GM23248 (cell line): Measurements from ENCODE around the gene IPO9. TPM values are rescaled to one million over a fixed set of nuclear protein-coding genes. Genes with fewer than 3 reads are reported as not detected.

Source experiments
- DNase-seq: peaks from one replicate; pipeline ENCODE4 v3.0.0-alpha.2; 2015
- H2AFZ ChIP-seq: fragments of 200-600 bp; sonication (generic); 2 replicates; pipeline ENCODE4 v1.6.1; 2016; ENCODE audit warnings: antibody characterized with exemption
- H3F3A ChIP-seq: fragments of 200-600 bp; sonication (generic); 2 replicates; pipeline ENCODE4 v1.6.1; 2016; ENCODE audit warnings: mild to moderate bottlenecking, antibody characterized with exemption, mixed run types; ENCODE audit not compliant: insufficient read depth
- H3K27ac ChIP-seq: fragments of 200-600 bp; sonication (generic); 2 replicates; pipeline ENCODE4 v1.5.1; 2016; ENCODE audit warnings: mild to moderate bottlenecking
- H3K27me3 ChIP-seq: fragments of 200-600 bp; sonication (generic); replicated peaks from 2 replicates; pipeline ENCODE4 v1.6.1; 2016; ENCODE audit warnings: mild to moderate bottlenecking; ENCODE audit not compliant: insufficient read depth
- H3K36me3 ChIP-seq: fragments of 200-600 bp; sonication (generic); 2 replicates; pipeline ENCODE4 v1.6.1; 2016; ENCODE audit warnings: low read depth, mild to moderate bottlenecking
- H3K4me1 ChIP-seq: fragments of 200-600 bp; sonication (generic); 2 replicates; pipeline ENCODE4 v1.6.1; 2016; ENCODE audit warnings: mild to moderate bottlenecking; ENCODE audit not compliant: insufficient read depth
- H3K4me2 ChIP-seq: fragments of 200-600 bp; sonication (generic); one replicate; pipeline ENCODE4 v1.6.1; 2016; ENCODE audit warnings: mild to moderate bottlenecking; ENCODE audit not compliant: unreplicated experiment
- H3K4me3 ChIP-seq: fragments of 200-600 bp; sonication (generic); 2 replicates; pipeline ENCODE4 v1.5.1; 2016; ENCODE audit warnings: mild to moderate bottlenecking
- H3K79me2 ChIP-seq: fragments of 200-600 bp; sonication (generic); 2 replicates; pipeline ENCODE4 v1.6.1; 2016; ENCODE audit warnings: mild to moderate bottlenecking; ENCODE audit not compliant: insufficient read depth
- H3K9ac ChIP-seq: fragments of 200-600 bp; sonication (generic); 2 replicates; pipeline ENCODE4 v1.6.1; 2016; ENCODE audit warnings: mild to moderate bottlenecking
- H3K9me2 ChIP-seq: fragments of 200-600 bp; sonication (generic); 2 replicates; pipeline ENCODE4 v1.6.1; 2016; ENCODE audit warnings: mixed run types, mild to moderate bottlenecking, moderate library complexity; ENCODE audit not compliant: insufficient read depth
- H3K9me3 ChIP-seq: fragments of 200-600 bp; sonication (generic); one replicate; pipeline ENCODE4 v1.6.1; 2017; ENCODE audit warnings: low read depth
- H4K20me1 ChIP-seq: fragments of 200-600 bp; sonication (generic); 2 replicates; pipeline ENCODE4 v1.6.0; 2016; ENCODE audit not compliant: insufficient read depth
- EZH2 ChIP-seq: fragments of 200-600 bp; sonication (generic); IDR thresholded peaks from 2 replicates; pipeline ENCODE4 v1.6.1; 2018; ENCODE audit warnings: antibody characterized with exemption, mild to moderate bottlenecking; ENCODE audit not compliant: insufficient read depth, poor library complexity, severe bottlenecking
- EZH2phosphoT487 ChIP-seq: fragments of 200-600 bp; sonication (generic); IDR thresholded peaks from 2 replicates; pipeline ENCODE4 v1.6.1; 2018; ENCODE audit warnings: antibody characterized with exemption, moderate library complexity, mild to moderate bottlenecking, low read depth; ENCODE audit not compliant: insufficient read depth
- WGBS, 2 experiments: methylation state at CpG; one replicate each; pipeline ENCODE4 v1.1.6; 2015 to 2017; ENCODE audit warnings: low lambda C conversion rate in 2 of 2, low coverage in 1 of 2; ENCODE audit errors: missing lambda C conversion rate in 2 of 2; 5-methylcytosine and 5-hydroxymethylcytosine counted together
- in situ Hi-C: fragments of 300-500 bp; cut with MboI; formaldehyde crosslinking; loops from 2 replicates; pipeline ENCODE4 v1.15.0; 2020
- polyA plus RNA-seq: library from polyadenylated mRNA; unstranded; fragments of >200 nt; fragmentation: Nextera tagmentation; extraction: Ambion mirVana; gene quantifications from 2 replicates; pipeline ENCODE4 v1.2.1, GENCODE V29; 2016
- total RNA-seq: library from RNA; depleted of rRNA; stranded (reverse); fragments of >200 nt; shearing (Covaris generic); gene quantifications from 2 replicates; pipeline ENCODE4 v1.2.3, GENCODE V29; 2014; rRNA removed

Gene IPO9
- total RNA-seq (17.6 and 18.3 TPM in 2 replicates), polyA plus RNA-seq (52.4 and 53.8 TPM in 2 replicates)

- TF ChIP-seq EZH2: no peak
- no peak for TF ChIP-seq EZH2phosphoT487
- Histone ChIP-seq H3K27ac (peak within 1 kb of the TSS; percentile 93), H3K27me3 (no peaks in the 10 kb centered on the region), H4K20me1 (no peaks in the 10 kb centered on the region), H3K4me3 (peak within 1 kb of the TSS; percentile 99), H3K4me1 (peaks cover 38% of the 10 kb centered on the region), H2AFZ (peak within 1 kb of the TSS; percentile 93), H3K4me2 (peak within 1 kb of the TSS; percentile 84), H3K9me2 (no peaks in the 10 kb centered on the region), H3K36me3 (peaks cover 5% of the 10 kb centered on the region; the same call in 1 of the 2 replicates), H3F3A (peaks cover 56% of the 10 kb centered on the region), H3K9me3 (no peaks in the 10 kb centered on the region), H3K79me2 (peaks cover 58% of the 10 kb centered on the region), H3K9ac (peak within 1 kb of the TSS; percentile 99)
- in situ Hi-C loops: no loop called here
- DNase-seq: peak; percentile 95
- 2% methylated on average over 23 to 58 of the region's 58 CpGs for WGBS, 2 experiments
Observed at GRCh38 chr1:201828820-201829774, at the start of gene IPO9. Gene IPO9 (plus strand): TSS chr1:201829157. CDS start chr1:201829210, 53 bp downstream.

DNA sequence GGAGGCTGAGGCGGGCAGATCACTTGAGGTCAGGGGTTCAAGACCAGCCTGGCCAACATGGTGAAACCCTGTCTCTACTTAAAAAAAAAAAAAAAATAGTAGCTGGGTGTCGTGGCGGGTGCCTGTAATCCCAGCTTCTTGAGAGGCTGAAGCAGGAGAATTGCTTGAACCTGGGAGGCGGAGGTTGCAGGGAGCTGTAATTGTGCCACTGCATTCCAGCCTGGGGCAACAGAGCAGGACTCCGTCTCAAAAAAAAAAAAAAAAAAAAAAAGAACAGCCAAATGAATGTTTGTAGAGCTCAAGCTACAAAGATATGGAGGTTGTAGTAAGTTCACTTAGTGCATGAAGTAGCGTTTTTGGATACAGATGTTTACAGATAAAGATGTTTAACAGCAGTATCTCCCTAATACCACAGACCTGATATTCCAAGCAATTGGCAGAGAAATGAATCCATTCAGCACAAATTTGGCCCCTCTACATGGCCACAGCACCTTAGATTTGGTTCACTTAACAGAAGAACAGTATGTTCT is 49.5 kb upstream of the IPO9 start:
- WGBS, 2 experiments: 53 to 69% methylated on average over 6 of the region's 6 CpGs
- Histone ChIP-seq H3K27ac (peak overlapping the region; percentile 97), H3K36me3 (peaks cover 45% of the 10 kb centered on the region), H3K9me3 (no peaks in the 10 kb centered on the region), H3K9me2 (no peaks in the 10 kb centered on the region), H4K20me1 (no peaks in the 10 kb centered on the region), H3K27me3 (no peaks in the 10 kb centered on the region), H3K4me2 (peak overlapping the region; percentile 39), H3K4me1 (peaks cover 62% of the 10 kb centered on the region), H3K79me2 (peaks cover 97% of the 10 kb centered on the region), H2AFZ (no peak overlapping the region), H3K4me3 (no peak overlapping the region), H3K9ac (peak overlapping the region; percentile 72), H3F3A (peaks cover 86% of the 10 kb centered on the region)
- no peak for DNase-seq
- TF ChIP-seq EZH2phosphoT487 (no peak), EZH2 (no peak)
- in situ Hi-C loops: no loop called here

- H3K36me3 ChIP-seq: peaks cover 57% of the 10 kb centered on the region
- H3K4me3 ChIP-seq: no peak overlapping the region
- H3K79me2 ChIP-seq: peaks cover 100% of the 10 kb centered on the region
- H3K4me2 ChIP-seq: no peak overlapping the region
- no peak for DNase-seq
- WGBS, 2 experiments: 88 to 92% methylated on average over 6 of the region's 6 CpGs
- H2AFZ ChIP-seq: no peak overlapping the region
- H3K9me3 ChIP-seq: no peaks in the 10 kb centered on the region
- H3F3A ChIP-seq: peaks cover 85% of the 10 kb centered on the region
- peaks cover 47% of the 10 kb centered on the region for H3K4me1 ChIP-seq
- no peaks in the 10 kb centered on the region for H3K27me3 ChIP-seq
- H3K27ac ChIP-seq: peak overlapping the region; percentile 97
- H3K9me2 ChIP-seq: no peaks in the 10 kb centered on the region
- TF ChIP-seq EZH2phosphoT487 (no peak), EZH2 (no peak)
- in situ Hi-C loops: no loop called here
- H3K9ac ChIP-seq: no peak overlapping the region
- no peaks in the 10 kb centered on the region for H4K20me1 ChIP-seq
Observed at GRCh38 chr1:201780952-201781351, 48.0 kb upstream of the IPO9 start.

GRCh38 chr1:201781437-201781836 is 47.5 kb upstream of the IPO9 start:
- Histone ChIP-seq H3K9me2 (no peaks in the 10 kb centered on the region), H3K9ac (no peak overlapping the region), H3K79me2 (peaks cover 100% of the 10 kb centered on the region), H3K9me3 (no peaks in the 10 kb centered on the region), H3K27me3 (no peaks in the 10 kb centered on the region), H3K27ac (peak overlapping the region; percentile 97; the same call in 1 of the 2 replicates), H4K20me1 (no peaks in the 10 kb centered on the region), H3K4me3 (no peak overlapping the region), H3K4me1 (peaks cover 49% of the 10 kb centered on the region), H3K4me2 (no peak overlapping the region), H3K36me3 (peaks cover 62% of the 10 kb centered on the region), H3F3A (peaks cover 87% of the 10 kb centered on the region), H2AFZ (no peak overlapping the region)
- WGBS, 2 experiments: 100% methylated on average over 1 of the region's 1 CpG
- in situ Hi-C loops: no loop called here
- TF ChIP-seq EZH2phosphoT487 (no peak), EZH2 (no peak)
- no peak for DNase-seq
